SU-DHL-6 (cell line): Measurements from ENCODE around the gene CNOT1.

Experiments used
- EZH2phosphoT487 ChIP-seq: fragments of 200-600 bp; sonication (generic), shearing (Covaris generic); conservative IDR thresholded peaks from 2 replicates; pipeline ENCODE4 v1.6.1; 2018; ENCODE audit warnings: mild to moderate bottlenecking, antibody characterized with exemption, low read length, moderate library complexity, mixed read lengths
- TF ChIP-seq, protein P1 (sequence below): fragments of 200-600 bp; sonication (generic); IDR thresholded peaks from one replicate; pipeline ENCODE4 v1.5.1; 2017; ENCODE audit warnings: antibody characterized with exemption, mild to moderate bottlenecking, low read length, moderate library complexity; ENCODE audit not compliant: insufficient read depth, poor library complexity, severe bottlenecking

DNA sequence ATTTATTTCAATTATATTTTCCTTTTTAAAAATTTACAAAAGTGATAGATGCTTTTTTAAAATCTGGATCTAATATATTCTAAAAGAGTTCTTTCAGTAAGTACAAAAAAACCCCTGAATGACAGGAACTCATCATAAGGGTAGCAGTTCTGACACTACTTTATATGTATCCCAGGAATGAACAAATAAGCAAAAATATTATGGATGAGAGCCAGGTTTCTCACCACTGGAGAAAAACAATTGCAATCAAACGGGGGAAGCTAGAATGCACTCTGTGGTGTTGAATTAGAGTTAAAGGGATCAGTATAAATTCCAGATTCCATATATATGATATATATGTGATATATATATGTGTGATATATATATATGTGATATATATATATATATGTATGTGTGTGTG, 152.8 kb downstream of the CNOT1 start:
- TF ChIP-seq, protein P1, sequence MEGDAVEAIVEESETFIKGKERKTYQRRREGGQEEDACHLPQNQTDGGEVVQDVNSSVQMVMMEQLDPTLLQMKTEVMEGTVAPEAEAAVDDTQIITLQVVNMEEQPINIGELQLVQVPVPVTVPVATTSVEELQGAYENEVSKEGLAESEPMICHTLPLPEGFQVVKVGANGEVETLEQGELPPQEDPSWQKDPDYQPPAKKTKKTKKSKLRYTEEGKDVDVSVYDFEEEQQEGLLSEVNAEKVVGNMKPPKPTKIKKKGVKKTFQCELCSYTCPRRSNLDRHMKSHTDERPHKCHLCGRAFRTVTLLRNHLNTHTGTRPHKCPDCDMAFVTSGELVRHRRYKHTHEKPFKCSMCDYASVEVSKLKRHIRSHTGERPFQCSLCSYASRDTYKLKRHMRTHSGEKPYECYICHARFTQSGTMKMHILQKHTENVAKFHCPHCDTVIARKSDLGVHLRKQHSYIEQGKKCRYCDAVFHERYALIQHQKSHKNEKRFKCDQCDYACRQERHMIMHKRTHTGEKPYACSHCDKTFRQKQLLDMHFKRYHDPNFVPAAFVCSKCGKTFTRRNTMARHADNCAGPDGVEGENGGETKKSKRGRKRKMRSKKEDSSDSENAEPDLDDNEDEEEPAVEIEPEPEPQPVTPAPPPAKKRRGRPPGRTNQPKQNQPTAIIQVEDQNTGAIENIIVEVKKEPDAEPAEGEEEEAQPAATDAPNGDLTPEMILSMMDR: no peak
- TF ChIP-seq EZH2phosphoT487: no peak
